AML-193 (cell line): ENCODE results near the gene ARSK.
"Not testable (repeated sequence)": the region's sequence is repeated elsewhere in the genome, so short reads cannot be mapped to it uniquely, and the experiment has no call there.

ENCODE experiments used
- DNase-seq, 2 experiments: peaks; one replicate each; lab custom pipeline; 2025; lab: John Stamatoyannopoulos, UW

Gene ARSK

DNA sequence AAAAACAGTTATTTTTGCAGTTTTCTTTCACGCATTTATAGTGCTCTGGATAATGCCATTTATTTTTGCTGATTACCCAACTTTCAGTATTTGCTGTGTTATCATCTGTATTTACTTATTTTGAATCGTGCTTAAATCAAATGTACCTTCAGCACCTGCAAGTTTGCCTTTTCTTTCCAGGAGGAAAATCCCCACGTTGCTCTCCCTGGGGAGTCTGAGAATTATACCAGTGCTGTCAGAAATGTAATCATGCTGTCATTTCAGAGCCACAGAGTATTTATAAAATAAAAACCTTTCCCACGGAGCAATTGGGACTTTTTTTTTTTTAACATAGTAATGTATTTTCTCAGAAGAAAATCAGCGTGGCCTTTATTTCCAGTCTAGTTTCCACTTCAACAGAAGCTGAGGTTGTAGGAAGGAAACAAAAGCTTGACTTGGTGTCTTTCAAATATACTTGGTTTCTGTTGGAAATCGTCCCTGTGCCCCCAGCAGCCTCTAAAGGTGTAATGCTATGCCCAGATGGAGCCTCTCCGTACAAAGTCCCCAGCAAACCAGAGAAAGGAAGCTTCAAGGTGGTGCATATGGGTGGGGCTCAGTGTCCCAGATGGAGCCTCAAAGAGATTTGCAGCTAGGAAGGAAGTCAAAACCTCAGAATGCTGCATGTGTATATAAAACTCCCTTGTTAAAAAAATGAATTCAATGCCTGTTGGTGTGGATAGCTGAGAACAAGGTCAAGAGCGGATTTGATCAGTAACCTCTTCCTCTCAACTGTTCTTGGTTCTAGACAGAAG is 67.1 kb downstream of the ARSK start:
- DNase-seq: no peak

DNA sequence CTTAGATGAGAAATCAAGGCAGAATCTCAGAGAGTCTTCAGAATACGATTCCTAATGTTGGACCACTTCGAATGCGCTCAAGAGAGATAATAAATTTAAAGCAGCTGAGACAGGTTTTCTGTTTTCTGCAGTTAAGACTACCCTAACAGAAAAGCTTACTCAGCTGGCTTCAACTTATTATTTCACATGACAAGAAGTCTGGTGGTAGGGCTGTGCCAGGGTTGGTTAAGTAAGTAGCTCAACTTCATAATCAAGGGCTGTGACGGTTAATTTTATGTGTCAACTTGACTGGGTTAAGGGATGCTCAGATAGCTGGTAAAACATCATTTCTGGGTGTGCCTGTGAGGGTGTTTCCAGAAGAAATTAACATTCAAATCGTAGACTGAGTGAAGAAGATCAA is 68.8 kb downstream of the ARSK start:
- no peak for DNase-seq

DNA sequence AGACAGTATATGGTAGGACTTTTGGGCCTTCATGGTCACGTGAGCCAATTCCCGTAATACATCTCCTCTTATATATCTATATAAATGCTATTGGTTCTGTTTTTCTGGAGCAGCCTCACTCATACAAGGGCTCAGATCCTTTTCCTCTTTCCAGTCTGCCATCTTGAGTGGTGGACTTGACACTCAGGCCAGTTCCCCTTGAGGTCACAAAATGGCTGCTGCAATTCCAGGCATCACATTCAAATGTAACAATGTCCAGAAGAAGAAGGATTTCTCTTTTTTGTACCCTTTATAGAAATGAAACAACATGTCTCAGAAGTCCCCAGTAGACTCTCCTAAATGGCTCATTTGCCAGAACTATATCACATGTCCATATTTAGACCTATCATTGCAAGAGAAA is 69.5 kb downstream of the ARSK start:
- DNase-seq: no peak

DNA sequence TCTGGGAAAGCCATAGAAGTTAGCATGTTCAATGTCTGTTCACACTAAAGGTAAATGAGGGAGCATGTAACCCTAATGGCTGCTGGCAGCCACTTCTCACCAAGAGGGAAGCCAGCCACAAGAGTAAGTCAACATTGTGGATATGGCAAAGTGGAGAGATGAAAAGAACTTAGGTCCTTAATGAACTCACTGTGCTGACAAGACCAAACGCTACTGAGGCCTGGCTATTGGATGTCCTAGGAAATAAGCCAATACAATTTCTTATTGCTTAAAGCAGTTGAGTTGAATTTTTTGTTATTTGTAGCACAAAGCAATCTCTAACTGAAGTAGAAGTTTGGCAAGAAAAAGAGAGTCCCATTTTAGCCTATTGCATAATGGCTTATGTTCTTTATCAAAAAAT is 71.8 kb downstream of the ARSK start:
- no peak for DNase-seq

DNA sequence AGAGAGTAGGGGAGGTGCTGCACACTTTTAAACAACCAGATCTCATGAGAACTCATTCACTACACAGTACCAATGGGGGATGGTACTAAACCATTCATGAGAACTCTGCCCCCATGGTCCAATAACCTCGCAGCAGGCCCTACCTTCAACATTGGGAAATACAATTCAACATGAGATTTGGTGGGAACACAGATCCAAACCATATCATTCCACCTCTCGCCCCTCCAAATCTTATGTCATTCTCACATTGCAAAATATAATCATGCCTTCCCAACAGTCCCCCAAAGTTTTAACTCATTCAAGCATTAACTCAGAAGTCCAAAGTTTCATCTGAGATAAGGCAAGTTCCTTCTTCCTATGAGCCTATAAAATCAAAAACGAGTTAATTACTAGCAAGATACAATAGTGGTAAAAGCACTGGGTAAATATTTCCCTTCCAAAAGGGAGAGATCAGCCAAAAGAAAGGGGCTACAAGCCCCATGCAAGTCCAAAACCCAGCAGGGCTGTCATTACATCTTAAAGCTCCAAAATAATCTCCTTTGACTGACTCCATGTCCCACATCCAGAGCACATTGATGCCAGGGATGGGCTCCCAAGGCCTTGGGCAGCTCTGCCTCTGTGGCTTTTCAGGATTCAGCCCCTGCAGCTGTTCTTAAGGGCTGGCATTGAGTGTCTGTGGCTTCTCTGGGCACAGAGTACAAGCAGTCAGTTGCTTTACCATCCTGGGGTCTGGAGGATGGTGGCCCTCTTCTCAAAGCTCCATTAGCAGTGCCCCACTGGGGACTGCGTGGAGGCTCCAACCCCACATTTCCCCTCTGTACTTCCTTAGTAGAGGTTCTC is 73.3 kb downstream of the ARSK start:
- no peak for DNase-seq

DNA sequence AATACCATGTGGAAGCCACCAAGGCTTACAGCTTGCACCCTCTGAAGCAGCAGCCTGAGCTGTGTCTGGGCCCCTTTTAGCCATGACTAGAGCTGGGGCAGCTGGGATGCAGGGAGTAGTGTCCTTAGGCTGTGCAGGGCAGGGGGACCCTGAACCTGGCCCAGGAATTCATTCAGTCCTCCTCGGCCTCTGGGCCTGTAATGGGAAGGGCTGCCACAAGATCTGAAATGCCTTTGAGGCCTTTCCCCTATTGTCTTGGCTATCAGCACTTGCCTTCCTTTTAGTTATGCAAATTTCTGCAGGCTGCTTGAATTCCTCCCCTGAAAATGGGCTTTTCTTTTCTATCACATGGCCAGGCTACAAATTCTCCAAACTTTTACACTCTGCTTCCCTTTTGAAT is 74.0 kb downstream of the ARSK start:
- DNase-seq: no peak

DNA sequence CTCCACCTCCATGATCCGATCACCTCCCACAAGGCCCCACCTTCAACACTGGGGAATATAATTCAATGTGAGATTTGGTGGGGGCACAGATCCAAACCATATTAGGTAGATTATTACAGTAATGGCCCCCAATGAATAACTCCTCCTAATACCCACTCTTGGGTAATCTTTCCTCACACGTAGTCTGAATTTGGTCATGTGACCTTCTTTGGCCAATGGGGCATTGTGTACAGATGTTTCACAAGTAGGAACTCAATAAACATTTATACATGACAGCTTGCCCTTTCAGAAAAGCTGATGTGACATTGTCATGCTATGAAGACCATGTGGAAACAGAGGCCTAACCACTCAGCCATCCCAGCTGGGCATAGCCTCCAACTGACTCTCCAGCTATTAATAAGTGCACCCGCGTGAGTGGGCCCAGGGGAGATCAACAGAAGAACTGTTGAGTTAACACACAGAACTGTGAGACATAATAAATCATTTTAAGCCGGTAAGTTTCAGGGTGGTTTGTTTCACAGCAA is 75.6 kb downstream of the ARSK start:
- DNase-seq: no peak

DNA sequence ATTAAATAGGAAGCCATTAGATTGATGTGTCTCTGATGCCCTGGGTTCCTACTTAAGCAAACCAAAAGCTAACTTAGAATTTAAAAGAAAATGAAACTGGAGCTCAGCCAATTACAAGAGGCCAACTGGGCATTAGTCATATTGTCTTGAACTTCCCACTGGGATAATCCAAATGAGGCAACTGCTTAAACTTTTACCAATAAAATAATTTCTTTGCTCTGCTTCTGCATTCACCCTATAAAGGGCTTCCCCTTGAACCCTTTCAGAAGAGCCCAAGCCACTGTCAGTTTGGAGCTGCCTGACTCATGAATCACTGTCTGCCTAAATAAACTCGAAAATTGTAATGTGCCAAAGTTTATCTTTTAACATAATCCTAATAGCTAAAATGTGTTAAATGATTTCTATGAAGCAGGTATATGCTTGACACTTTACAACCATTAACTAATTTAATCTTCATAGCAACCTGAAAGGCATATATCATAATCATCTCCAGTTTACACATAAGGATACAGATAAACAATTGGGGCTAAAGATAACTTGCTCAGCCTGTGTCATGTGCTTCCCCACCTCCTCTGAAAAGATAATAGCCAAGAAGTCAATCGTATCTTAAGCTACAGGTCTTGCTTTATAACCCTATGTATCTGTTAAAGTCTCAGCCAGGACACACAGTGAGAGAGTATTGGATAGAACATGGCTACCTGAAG is 76.5 kb downstream of the ARSK start:
- no peak for DNase-seq

DNA sequence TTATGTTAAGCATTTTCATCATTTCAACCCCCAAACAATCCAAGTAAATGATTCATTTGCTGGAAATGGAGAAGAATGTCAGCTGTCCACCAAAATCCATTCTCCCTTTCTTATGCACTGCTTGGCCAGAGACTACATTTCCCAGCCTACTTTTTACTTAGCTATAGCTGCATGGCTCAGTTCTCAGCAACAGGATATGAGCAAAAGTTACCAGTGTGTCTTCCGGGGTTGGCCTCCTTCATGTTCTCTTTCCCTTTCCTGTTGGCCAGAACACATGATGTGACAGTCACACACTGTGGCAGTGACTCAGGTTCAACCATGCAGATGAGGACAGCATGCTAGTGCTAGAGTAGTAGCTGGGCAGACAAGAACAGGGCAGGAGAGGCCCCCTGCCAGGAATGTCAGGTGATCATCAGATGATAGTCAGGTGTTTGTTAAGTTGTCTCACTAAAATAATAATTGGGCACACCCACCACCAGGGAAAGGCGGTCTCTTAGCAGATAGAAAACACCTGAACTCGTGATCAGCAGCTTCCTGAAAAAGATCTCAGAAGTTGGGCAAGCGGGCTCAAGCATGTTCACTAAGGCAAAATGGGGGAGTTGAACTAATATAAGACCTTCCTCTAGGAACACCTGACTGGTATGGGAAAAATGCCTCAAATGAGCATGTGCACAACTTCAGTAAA is 77.2 kb downstream of the ARSK start:
- peak; percentile 91 to 95 for DNase-seq

DNA sequence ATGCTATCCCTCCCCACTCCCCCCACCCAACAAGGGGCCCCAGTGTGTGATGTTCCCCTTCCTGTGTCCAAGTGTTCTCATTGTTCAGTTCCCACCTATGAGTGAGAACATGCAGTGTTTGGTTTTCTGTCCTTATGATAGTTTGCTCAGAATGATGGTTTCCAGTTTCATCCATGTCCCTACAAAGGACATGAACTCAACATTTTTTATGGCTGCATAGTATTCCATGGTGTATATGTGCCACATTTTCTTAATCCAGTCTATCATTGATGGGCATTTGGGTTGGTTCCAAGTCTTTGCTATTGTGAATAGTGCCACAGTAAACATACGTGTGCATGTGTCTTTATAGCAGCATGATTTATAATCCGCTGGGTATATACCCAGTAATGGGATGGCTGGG is 78.0 kb downstream of the ARSK start:
- DNase-seq: not testable (repeated sequence)

DNA sequence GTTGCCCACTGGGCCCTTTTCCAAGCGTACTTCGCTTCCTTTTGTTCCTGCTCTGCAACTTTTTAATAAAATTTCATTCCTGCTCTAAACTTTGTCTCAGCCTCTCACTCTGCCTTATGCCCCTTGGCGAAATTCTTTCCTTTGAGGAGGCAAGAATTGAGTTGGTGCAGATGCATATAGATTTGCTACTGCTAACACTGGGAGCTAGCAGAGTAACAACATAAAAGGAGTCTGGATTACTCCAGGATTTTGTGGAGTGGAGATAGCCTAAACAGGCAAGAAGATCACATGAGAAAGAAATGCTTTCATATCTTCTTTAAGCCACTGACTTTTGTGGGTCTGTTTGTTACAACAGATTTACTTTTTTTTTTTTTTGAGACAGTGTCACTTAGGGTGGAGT is 78.8 kb downstream of the ARSK start:
- DNase-seq: no peak

DNA sequence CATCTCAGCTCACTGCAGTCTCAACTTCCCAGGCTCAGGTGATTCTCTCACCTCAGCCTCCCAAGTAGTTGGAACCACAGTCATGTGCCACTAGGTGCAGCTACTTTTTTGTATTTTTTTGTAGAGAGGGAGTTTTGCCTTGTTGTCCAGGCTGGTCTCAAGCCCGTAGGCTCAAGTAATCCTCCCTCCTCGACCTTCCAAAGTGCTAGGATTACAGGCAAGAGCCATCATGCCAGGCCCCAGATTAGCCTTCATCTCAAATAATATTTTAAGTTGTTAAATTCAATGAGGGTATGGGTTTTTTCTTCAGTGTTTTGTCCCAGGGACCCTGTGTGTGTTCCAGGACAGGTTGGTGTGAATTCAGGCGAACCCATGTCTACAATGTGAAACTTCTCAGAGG is 79.2 kb downstream of the ARSK start:
- DNase-seq: no peak

DNA sequence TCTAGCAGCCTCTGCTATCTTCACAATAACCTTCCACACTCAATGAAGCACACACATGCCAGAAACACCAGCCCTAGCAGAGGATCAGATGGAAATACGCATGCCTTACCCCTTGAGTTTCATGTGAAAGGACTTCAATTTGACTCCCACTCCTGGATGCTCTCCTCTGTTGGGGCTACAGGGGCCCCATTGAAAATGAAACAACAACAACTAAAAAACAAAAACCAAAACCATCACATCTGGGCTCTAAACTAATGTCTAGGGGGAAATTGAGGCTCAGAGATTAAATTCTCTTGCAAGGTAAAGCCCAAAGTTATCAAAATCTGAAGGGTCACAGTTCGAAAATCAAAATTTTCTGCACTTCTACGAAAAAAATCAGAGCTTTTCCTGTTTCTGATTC is 83.7 kb downstream of the ARSK start:
- no peak for DNase-seq

DNA sequence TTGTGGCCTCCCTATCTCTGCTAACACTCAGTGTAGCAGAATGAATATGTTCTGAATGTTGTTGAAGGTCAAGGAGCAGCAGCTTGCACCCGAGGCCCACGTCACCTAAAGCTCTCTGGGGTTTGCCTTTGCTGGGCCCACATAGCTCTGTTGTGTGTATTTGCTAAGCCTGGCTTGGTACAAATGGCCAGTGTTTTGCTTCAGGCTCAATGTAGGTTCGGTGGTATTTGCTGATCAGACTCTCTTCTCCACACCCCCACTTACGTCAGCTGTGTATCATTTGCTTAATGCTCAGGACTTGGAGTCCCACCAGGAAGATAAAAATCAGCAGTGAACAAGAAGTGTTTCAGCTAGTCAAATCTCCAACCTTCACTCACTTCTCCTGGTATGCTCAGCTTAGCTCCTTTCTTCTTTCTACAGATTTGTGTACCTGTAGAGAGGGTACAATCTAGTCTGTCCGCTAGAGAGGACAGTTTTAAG is 86.9 kb downstream of the ARSK start:
- DNase-seq: no peak

DNA sequence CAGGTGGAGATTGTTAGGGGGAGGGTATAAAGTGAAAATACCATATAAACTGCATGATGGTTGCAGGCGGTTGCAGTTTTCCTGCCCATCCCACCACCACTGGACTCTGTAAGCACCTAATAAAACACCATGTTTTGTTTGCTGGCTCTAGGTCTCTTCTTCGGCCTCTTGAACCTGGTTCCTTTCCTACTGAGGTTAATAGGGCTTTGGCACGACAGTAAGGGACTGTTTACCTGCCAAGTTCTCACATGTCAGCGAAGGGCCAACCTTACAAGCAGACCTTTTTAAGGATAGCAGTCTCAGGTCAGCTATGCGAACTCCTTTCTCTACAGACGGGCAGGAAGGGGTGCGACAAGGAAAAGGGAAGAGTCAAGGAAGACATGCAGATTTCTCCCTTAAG is 88.3 kb downstream of the ARSK start:
- no peak for DNase-seq

DNA sequence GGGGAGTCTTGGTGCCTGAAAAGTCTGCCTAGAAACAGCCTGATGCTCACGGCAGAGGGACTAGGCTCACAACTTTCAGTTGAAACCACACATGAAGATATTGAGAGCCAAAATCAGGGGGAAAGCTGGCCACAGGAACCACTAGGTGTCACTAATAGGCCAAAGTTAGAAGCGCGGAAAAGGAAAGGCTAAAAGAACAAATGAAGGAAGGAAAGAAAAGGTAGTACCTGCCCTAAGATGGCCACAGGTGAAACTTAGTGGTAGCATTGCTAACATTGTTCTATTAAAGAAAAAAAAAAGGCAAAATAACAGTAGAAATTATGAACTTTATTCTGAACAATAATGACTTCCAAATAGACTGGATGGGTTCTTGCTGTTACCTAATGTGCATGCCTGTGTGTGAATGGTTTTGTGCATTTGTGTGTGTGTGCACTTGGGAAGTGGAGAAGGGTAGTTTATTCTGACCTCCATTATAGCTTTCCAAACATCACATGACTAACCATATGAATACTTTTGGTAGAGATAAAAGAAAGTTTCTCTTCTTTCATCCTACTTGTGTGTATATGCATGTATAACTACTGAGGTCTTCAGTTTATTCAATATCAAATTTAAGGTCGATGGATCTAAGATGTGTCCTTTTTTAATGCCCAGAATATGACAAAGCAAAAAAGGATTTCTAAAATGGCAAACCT is 89.6 kb downstream of the ARSK start:
- peak; percentile 55 to 73 for DNase-seq

DNA sequence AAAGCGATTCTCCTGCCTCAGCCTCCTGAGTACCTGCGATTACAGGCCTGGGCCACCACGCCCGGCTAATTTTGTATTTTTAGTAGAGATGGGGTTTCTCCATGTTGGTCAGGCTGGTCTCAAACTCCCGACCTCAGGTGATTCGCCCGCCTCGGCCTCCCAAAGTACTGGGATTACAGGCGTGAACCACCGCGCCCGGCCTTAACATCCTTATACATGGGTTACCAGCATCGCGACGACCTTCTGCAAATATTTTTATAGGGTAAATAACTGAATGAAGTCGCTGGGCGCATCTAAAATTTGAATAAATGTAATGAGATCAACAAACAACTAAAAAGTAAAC is 91.3 kb downstream of the ARSK start:
- DNase-seq: not testable (repeated sequence)

DNA sequence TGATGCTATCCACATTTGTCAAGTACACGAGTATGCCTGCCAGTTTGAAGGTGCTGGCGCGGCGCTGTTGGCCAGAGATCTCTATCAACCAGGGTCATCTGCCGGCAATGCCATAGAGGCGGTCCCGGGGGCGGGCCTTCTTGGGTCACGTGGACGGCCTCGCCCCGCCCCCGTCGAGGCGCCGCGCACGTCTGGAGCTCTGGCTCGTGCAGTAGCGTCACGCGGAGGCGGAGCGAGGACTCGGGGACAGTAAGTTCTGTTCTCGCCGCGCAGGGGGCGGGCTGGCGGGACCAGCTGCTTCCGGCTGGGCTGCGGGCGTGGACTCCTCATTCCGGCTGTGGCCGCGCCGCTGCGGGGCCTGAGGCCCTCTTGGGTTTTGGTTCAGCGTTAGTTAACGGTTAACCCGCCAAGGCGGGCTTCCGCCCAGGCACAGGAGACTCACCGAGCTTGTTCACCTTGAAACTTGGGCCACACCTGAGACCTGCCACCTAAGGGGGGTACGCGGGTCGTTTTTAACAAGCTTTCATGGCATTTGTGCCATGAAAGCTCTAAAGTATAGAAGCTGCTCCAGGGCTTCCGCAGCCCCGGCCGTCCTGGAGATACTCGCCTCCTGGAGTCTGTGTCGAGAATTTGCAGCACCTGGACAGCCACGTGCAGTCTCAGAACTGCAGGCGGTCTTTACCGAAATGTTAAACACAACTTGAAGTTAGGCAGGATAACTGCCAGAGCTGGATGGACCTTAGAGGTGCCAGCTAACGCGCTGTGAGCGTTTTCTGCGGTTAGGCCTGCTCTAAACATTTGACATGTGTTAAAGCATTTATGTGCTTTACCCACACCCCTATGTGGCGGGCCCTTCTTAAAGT is 91.9 kb downstream of the ARSK start, which contains the start of gene RFESD:
RFESD (plus strand) TSS at position 209 of the 863 bp plus-strand sequence. CDS start 5,495 bp downstream, outside the sequence.
- DNase-seq: peak; percentile 95 to 96

DNA sequence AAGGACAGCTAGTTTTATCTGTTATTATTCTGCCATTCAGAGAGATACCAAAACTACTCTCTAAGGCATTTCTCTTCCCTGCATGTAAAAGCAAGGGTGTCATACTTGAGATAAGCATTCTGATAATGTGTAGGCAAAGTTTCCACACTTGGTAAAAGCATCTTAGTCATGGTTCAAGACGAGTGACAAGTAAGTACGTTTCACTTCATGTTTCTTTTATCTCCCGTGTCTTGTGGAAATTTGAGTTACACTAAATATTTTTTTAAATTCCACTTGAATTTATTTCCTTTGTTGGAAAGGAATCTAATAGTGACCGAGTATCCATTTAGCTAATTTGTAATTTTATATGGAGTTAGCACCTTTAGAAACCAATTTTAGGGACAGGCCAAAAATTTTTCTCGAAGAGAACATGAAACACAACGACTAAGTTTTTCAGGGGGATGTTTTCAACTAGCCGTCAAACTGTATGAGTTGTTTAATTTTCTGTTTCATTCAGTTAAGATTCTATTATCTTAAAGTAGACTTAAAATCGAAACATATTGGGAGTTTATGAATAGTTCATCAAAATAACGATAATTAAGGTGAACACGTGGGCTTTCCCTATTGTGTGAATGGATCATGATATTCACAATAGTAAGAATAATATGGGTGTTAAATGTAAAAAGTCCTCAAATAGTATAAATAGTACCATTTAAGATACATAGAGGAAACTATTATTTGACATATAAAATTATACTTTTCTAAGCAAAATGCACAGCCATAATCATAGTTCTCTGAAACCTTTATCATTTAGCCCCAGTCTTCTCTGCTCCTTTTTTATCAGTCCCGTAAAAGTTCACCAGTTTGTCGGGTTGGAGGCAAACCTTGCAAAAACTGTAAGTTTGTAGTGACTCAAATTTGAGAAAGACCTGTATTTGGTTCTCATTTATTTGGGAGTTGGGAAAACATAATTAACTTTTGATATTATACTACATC is 93.3 kb downstream of the ARSK start:
- peak; percentile 26 to 33 for DNase-seq
